Fibroblast of villous mesenchyme (primary cell): ENCODE results near the gene GMDS. TPM values are rescaled to one million over a fixed set of nuclear protein-coding genes. Genes with fewer than 3 reads are reported as not detected.

Source experiments
- DNase-seq: peaks from one replicate; pipeline ENCODE4 v3.0.0-alpha.2; 2010; ENCODE audit warnings: low read depth
- H3K4me3 ChIP-seq: 2 replicates; pipeline ENCODE4 v1.5.1; 2011; ENCODE audit warnings: low read depth, mild to moderate bottlenecking, low read length
- total RNA-seq: library from RNA; depleted of rRNA; stranded (reverse); fragments of >200 nt; gene quantifications from 2 replicates; pipeline ENCODE4 v1.2.3, GENCODE V29; 2012
- TF ChIP-seq, protein P1 (sequence below): IDR thresholded peaks from 2 replicates; pipeline ENCODE4 v1.5.1; 2012; ENCODE audit warnings: low read depth, mild to moderate bottlenecking, low read length; ENCODE audit not compliant: insufficient read depth

GMDS gene
- total RNA-seq, 1 donor = 6.5 TPM

DNA sequence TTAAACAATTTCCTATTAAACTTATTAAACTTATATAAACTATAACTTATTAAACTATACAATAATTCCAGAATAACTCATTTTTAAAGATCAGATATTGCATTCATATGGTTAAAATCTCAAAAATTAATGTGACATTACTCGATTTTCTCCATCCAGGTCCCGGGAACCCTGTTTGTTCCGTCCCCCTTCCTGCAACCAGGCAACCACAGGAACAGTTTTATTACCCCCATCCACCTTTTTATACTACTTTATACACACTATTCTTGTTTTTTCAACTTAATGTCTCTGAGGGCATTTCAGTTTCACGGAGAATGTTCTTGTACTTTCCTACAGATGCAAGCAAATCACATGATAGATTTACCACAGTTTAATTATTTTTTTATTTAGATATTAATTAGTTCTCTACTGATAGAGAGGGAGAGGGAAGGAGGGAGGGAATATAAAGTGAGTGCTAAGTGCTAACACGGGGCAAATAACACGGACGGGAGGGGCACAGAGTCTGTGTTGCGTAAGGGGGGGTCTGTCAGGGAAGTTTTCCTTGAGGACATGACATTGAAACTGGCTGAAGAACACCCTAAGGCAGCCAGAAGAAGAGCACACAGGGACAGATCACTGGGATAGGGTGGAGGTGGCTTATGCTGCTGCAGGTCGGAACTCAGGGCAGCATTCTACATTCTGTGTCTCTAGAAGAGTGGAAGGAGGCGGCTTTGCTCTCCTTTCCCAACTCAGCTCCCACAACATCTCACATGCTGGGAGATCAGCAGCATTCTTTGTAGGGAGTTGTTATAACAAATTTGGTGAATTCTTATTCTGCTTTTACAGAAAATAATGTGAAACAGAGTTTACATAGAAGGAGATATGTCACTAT, 410.5 kb downstream of the GMDS start:
- no peak for DNase-seq
- TF ChIP-seq, protein P1, sequence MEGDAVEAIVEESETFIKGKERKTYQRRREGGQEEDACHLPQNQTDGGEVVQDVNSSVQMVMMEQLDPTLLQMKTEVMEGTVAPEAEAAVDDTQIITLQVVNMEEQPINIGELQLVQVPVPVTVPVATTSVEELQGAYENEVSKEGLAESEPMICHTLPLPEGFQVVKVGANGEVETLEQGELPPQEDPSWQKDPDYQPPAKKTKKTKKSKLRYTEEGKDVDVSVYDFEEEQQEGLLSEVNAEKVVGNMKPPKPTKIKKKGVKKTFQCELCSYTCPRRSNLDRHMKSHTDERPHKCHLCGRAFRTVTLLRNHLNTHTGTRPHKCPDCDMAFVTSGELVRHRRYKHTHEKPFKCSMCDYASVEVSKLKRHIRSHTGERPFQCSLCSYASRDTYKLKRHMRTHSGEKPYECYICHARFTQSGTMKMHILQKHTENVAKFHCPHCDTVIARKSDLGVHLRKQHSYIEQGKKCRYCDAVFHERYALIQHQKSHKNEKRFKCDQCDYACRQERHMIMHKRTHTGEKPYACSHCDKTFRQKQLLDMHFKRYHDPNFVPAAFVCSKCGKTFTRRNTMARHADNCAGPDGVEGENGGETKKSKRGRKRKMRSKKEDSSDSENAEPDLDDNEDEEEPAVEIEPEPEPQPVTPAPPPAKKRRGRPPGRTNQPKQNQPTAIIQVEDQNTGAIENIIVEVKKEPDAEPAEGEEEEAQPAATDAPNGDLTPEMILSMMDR = no peak
- no peak overlapping the region for H3K4me3 ChIP-seq

DNA sequence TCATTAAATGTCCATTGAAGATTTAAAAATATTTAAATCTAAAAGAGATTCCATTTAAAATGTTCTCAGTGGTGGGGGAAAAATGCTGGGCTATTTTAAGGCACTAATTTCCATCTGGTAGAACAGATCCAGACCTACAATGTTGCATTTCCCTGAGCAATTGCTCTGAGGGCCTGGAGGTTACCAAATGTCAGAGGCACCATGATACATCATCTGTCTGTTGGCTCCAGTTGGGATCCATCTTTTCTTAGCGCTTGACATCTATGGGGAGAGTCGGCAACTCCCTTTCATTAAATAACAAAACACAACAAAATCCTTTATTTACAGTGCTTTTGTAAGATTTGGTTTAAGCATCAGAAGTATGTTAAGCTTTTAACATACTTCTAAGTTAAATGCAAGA, 411.2 kb downstream of the GMDS start:
- TF ChIP-seq, protein P1 = no peak
- H3K4me3 ChIP-seq = no peak overlapping the region
- DNase-seq = no peak

DNA sequence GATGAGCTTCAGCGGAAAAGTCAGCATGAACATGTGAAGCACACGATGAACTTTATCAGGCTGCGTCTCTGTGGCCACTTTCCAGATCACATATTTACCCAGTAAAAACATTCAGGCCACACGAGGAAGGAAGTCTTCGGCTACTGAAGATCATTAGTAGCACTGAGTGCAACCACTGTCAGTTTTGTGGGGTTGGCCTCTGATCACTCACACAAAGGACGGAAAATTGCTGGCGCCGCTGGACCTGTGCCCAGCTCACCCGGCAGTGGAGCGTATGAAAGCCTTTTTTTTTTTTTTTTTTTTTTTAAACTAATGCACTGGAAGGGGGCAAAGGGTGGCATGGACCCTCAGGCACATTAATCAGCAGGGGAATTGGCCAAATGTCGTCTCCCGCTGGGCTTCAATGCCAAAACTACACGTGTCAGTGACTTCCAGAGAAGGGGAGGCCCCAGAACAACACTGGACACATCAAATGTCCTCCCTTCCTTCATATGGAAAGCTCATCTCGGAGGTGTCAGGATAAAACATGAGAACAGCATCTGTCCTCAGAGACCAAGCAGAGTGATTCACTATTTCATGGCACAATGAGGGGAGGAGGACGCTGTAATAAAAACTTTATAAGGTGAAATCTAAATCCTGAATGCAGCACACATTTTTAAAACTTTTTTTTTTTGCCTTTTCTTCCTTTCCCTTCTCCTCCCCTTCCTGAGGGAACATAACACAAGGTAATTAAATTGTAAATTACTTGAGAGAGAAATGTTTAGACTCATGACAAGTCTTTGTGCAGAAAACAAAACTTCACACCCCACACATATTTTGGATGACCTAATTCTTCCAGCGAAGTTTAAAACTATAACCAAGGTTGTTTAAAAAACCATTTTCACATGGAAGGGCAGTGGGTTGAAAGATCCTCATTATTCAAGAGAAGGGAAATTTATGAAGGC, 412.3 kb downstream of the GMDS start:
- DNase-seq = peak; percentile 34
- no peak overlapping the region for H3K4me3 ChIP-seq
- TF ChIP-seq, protein P1 = no peak

DNA sequence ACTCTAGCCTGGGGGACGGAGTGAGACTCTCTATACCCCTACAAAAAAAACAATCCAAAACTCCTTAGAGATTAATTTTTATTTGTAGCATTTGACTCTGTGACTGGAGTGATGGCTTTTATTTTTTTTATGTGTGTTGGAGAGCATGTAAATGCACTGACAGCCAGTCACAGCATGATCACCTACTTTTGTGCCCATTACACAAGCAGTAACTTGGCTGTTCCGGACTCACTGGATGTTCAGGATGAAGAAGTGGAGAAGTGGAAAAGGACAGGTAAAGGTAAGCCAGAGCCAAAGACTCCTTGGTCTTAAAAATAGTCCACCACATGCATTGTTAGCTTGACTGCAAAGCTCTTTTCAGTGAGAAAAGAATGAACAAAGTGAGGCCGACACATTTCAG, 413.0 kb downstream of the GMDS start:
- H3K4me3 ChIP-seq = no peak overlapping the region
- TF ChIP-seq, protein P1 = no peak
- DNase-seq = no peak

DNA sequence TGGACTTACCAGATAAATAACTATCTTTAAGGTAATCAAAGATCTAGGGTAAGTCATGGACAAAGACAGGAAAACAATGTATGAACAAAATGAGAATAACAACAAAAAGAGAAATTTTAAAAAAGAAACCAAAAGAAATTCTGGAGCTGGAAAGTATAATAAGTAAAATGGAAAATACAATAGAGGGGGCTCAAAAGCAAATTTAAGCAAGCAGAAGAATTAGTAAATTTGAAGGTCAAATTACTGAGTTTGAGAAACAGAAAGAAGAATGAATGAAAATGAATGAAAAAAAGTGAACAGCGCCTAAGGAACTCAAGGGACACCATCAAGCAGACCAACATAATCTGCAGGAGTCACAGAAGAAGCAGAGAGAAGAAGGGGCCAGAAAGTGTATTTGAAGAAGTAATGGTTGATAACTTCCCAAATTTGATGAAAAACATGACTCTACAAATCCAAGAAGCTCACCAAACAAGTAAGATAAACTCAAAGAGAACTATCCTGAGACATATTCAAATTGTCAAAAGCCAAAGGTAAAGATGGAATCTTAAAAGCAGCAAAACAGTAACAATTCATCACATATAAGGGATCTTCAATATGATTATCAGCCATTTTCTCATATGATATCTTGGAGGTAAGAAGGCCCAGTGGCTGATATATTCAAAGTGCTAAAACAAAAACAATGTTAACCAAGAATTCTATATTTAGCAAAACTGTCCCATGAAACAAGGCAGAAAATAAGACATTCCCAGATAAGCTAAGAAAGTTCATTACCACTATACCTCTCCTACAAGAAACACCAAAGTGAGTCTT, 417.2 kb downstream of the GMDS start:
- TF ChIP-seq, protein P1 = no peak
- no peak for DNase-seq
- no peak overlapping the region for H3K4me3 ChIP-seq

DNA sequence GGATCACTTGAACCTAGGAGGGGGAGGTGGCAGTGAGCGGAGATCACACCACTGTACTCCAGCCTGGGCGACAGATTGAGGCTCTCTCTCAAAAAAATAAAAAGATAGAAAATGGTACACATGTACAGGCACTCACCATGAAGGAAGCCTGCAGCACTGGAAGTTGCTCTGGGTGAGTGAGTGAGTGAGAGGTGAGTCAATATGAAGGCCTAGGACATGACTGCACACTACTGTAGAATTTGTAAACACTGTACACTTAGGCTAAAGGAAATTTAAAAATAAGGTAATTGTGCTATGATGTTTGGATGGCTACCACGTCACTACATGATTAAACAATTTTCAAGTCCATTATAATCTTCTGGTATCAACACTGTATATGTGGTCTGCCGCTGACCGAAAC, 419.5 kb downstream of the GMDS start:
- DNase-seq = no peak
- H3K4me3 ChIP-seq = no peak overlapping the region
- TF ChIP-seq, protein P1 = no peak
